H1 (cell line): ENCODE measurements around the gene SCN10A. TPM values are rescaled to one million over a fixed set of nuclear protein-coding genes. Genes with fewer than 3 reads are reported as not detected.

Experiments used
- ASH2L ChIP-seq: fragments of 200-600, 300-600 bp; sonication (generic); IDR thresholded peaks from one replicate; pipeline ENCODE4 v1.7.1; 2017; ENCODE audit warnings: low read length
- BCL11A ChIP-seq, 2 experiments: IDR thresholded peaks; one replicate each; pipeline ENCODE4 v1.6.1; 2011; ENCODE audit warnings: low read depth in 2 of 2, low read length in 2 of 2, mild to moderate bottlenecking in 2 of 2
- GABPA ChIP-seq: IDR thresholded peaks from 2 replicates; pipeline ENCODE4 v1.6.1; 2011; ENCODE audit warnings: mild to moderate bottlenecking, low read length, moderate library complexity, borderline replicate concordance; ENCODE audit not compliant: insufficient read depth
- KDM5A ChIP-seq: fragments of 200-600 bp; IDR thresholded peaks from 2 replicates; pipeline ENCODE4 v1.7.1; 2012; ENCODE audit warnings: mild to moderate bottlenecking, low read length, inconsistent platforms, mixed read lengths
- SRF ChIP-seq: IDR thresholded peaks from 2 replicates; pipeline ENCODE4 v1.6.1; 2011; ENCODE audit warnings: mild to moderate bottlenecking, low read depth, low read length, moderate library complexity
- TAF7 ChIP-seq: optimal IDR thresholded peaks from 2 replicates; pipeline ENCODE3; 2011; ENCODE audit warnings: low read depth, mild to moderate bottlenecking, inconsistent platforms, low read length, moderate library complexity, borderline replicate concordance
- TBP ChIP-seq: IDR thresholded peaks from 2 replicates; pipeline ENCODE4 v1.6.1; 2011; ENCODE audit warnings: low read depth, low read length, improper control_type of control experiment
- polyA plus RNA-seq, 7 experiments: library from polyadenylated mRNA; depleted of rRNA in 3 of 7; stranded (reverse) in 5 of 7; unstranded in 2 of 7; fragments of >200 nt in 5 of 7; fragments of 200-250 nt in 2 of 7; gene quantifications; 1 replicate in 5 of 7; 2 replicates in 1 of 7; 4 replicates in 1 of 7; pipeline versions ENCODE4 v1.2.1 to v1.2.3, GENCODE V29; 2011 to 2013; ENCODE audit warnings: missing spikeins in 2 of 7, mixed read lengths in 2 of 7
- total RNA-seq: library from RNA; stranded (reverse); fragmentation: NEBNext Ultra II Directional; extraction: Animal tissue kit (Norgen Biotek cat#: 25700); gene quantifications from 2 replicates; pipeline ENCODE4 v1.2.1, GENCODE V29; 2021
- TF ChIP-seq, protein P1 (sequence below): IDR thresholded peaks from 2 replicates; pipeline ENCODE4 v1.6.1; 2012; ENCODE audit warnings: low read length, inconsistent platforms
- TF ChIP-seq, protein P2 (sequence below): IDR thresholded peaks from 2 replicates; pipeline ENCODE4 v1.6.1; 2011; ENCODE audit warnings: low read length, improper control_type of control experiment

SCN10A gene
- total and polyA plus RNA-seq, 2 of the 8 experiments (the other 6 are each of a cell fraction or from before 2014, with no cell fraction given), result not detected

DNA sequence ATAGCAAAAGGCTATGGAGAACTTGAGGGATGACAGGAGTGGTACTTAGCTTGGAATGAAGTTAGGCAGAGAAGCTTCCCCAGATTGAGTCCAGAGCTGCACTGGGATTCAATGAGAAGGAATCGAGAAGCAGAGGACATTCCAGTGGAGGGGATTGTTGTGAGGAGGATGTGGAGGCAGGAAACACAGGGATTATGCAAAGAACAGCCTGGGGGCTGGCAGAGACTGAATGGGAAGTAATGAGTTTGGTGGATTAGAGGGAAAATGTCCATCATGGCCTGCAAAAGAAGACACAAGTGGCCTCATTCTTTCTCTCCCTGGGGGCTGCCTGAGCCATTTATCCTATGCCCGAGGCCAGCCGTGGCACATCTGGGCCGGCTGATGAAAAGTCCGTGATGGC, 20.5 kb upstream of the SCN10A start (continued):
- TF ChIP-seq KDM5A (no peak), ASH2L (no peak), TAF7 (no peak), SRF (no peak), TBP (no peak), GABPA (no peak), BCL11A (IDR thresholded peaks at IDR 0.05; ENCODE audit: low read depth in 2 of 2, low read length in 2 of 2) (no peak)
- TF ChIP-seq, protein P1, sequence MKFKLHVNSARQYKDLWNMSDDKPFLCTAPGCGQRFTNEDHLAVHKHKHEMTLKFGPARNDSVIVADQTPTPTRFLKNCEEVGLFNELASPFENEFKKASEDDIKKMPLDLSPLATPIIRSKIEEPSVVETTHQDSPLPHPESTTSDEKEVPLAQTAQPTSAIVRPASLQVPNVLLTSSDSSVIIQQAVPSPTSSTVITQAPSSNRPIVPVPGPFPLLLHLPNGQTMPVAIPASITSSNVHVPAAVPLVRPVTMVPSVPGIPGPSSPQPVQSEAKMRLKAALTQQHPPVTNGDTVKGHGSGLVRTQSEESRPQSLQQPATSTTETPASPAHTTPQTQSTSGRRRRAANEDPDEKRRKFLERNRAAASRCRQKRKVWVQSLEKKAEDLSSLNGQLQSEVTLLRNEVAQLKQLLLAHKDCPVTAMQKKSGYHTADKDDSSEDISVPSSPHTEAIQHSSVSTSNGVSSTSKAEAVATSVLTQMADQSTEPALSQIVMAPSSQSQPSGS, result no peak
- TF ChIP-seq, protein P2, sequence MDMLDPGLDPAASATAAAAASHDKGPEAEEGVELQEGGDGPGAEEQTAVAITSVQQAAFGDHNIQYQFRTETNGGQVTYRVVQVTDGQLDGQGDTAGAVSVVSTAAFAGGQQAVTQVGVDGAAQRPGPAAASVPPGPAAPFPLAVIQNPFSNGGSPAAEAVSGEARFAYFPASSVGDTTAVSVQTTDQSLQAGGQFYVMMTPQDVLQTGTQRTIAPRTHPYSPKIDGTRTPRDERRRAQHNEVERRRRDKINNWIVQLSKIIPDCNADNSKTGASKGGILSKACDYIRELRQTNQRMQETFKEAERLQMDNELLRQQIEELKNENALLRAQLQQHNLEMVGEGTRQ, result no peak
